NCI-H1694 treated with DMSO at 0.1 percent for 48 hours (cell line): ENCODE results near the gene AKT1S1.
"Not testable (repeated sequence)": the region's sequence is repeated elsewhere in the genome, so short reads cannot be mapped to it uniquely, and the experiment has no call there.

Source experiments
- DNase-seq: peaks from one replicate; lab custom pipeline; 2025; lab: John Stamatoyannopoulos, UW

AKT1S1 gene

GRCh38 chr19:49836176-49837008 lies 40.8 kb downstream of the AKT1S1 start:
- no peak for DNase-seq

- DNase-seq = no peak
These were observed 41.6 kb downstream of the AKT1S1 start for GRCh38 chr19:49835562-49835961.

GRCh38 chr19:49833599-49833998 lies 43.6 kb downstream of the AKT1S1 start:
- DNase-seq = no peak

GRCh38 chr19:49832556-49832955 lies 44.6 kb downstream of the AKT1S1 start:
- DNase-seq = no peak

- DNase-seq = no peak
These were observed 45.6 kb downstream of the AKT1S1 start for GRCh38 chr19:49831592-49831991.

- DNase-seq = no peak
These were observed 46.4 kb downstream of the AKT1S1 start for GRCh38 chr19:49830766-49831165.

- no peak for DNase-seq
These were observed 47.4 kb downstream of the AKT1S1 start for GRCh38 chr19:49829721-49830120.

GRCh38 chr19:49829200-49829599 lies 48.0 kb downstream of the AKT1S1 start:
- no peak for DNase-seq

- no peak for DNase-seq
These were observed 50.1 kb downstream of the AKT1S1 start for GRCh38 chr19:49827034-49827433.

- DNase-seq = no peak
These were observed 52.5 kb downstream of the AKT1S1 start for GRCh38 chr19:49824662-49825061.

- DNase-seq = no peak
These were observed 53.7 kb downstream of the AKT1S1 start for GRCh38 chr19:49823472-49823871.

GRCh38 chr19:49820125-49820524 lies 57.0 kb downstream of the AKT1S1 start:
- DNase-seq = peak; percentile 14

GRCh38 chr19:49819452-49820115 lies 57.6 kb downstream of the AKT1S1 start:
- not testable (repeated sequence) for DNase-seq
